Small intestine (tissue), 16 donors: ENCODE data around the gene ALPL. TPM values are rescaled to one million over a fixed set of nuclear protein-coding genes. Genes with fewer than 3 reads are reported as not detected.
"Not testable (repeated sequence)": the region's sequence is repeated elsewhere in the genome, so short reads cannot be mapped to it uniquely, and the experiment has no call there.

Source experiments
- DNase-seq, 2 donors: peaks; one replicate each; pipeline versions ENCODE4 v3.0.0 to v3.0.0-alpha.2; 2013
- FAIRE-seq: peaks from 2 replicates; lab custom pipeline; 2012; peaks lifted over from hg19 to GRCh38; lab: Jason Lieb, UNC
- H3K27ac ChIP-seq, 3 donors: one replicate each; pipeline ENCODE4 v1.5.1; 2013; ENCODE audit warnings: low read length in 2 of 3, mild to moderate bottlenecking in 2 of 3, control low read depth in 1 of 3, inconsistent platforms in 1 of 3, low read depth in 1 of 3, moderate library complexity in 1 of 3
- H3K27me3 ChIP-seq, 3 donors: one replicate each; pipeline ENCODE4 v1.6.1; 2013; ENCODE audit warnings: low read length in 3 of 3, inconsistent platforms in 1 of 3; ENCODE audit not compliant: control insufficient read depth in 3 of 3, insufficient read depth in 3 of 3
- H3K36me3 ChIP-seq, 3 donors: one replicate each; pipeline ENCODE4 v1.6.1; 2013; ENCODE audit warnings: low read length in 3 of 3, inconsistent platforms in 1 of 3, low read depth in 1 of 3, mild to moderate bottlenecking in 1 of 3, moderate library complexity in 1 of 3; ENCODE audit not compliant: control insufficient read depth in 3 of 3, insufficient read depth in 2 of 3
- H3K4me1 ChIP-seq, 3 donors: one replicate each; pipeline ENCODE4 v1.6.1; 2013; ENCODE audit warnings: low read length in 2 of 3, inconsistent platforms in 1 of 3, low read depth in 1 of 3, mild to moderate bottlenecking in 1 of 3, moderate library complexity in 1 of 3; ENCODE audit not compliant: control insufficient read depth in 3 of 3, insufficient read depth in 2 of 3
- H3K4me3 ChIP-seq, 3 donors: one replicate each; pipeline ENCODE4 v1.5.1; 2013; ENCODE audit warnings: low read length in 3 of 3, control low read depth in 1 of 3, inconsistent platforms in 1 of 3, low read depth in 1 of 3, mild to moderate bottlenecking in 1 of 3, moderate library complexity in 1 of 3
- H3K9me3 ChIP-seq, 2 donors: one replicate each; pipeline ENCODE4 v1.6.1; 2013; ENCODE audit warnings: low read depth in 1 of 2, low read length in 1 of 2; ENCODE audit not compliant: control insufficient read depth in 2 of 2, insufficient read depth in 1 of 2
- WGBS, 3 donors: extraction: QIAGEN DNeasy Blood & Tissue Kit; methylation state at CpG; one replicate each; pipeline ENCODE4 v1.1.7; 2013; 5-methylcytosine and 5-hydroxymethylcytosine counted together
- long read RNA-seq, 10 donors: transcript quantifications; one replicate each; lab custom pipeline, GENCODE V29; 2026
- polyA plus RNA-seq, 4 donors: library from polyadenylated mRNA; stranded (reverse) in 3 of 4; unstranded in 1 of 4; fragments of 200-250 nt in 3 of 4; fragments of 120-200 nt in 1 of 4; gene quantifications; one replicate each; pipeline versions ENCODE4 v1.2.1 to v1.2.3, GENCODE V29; 2013
- donor health status: healthy with polysubstance abuse.
- donor health status: control.
- donor health status: control.
- donor health status: Bipolar disorder and iron deficiency.
- donor health status: healthy.

ALPL gene
- polyA plus RNA-seq: 1 to 10 TPM in 3 of 4 donors, under 1 TPM in 1; 0.89 to 3.0 (median 2.0) TPM
- long read RNA-seq, donor 1: 0 reads
- long read RNA-seq, donor 2: 0 reads
- long read RNA-seq, donor 3: 0 reads
- long read RNA-seq, donor 4: 0 reads
- long read RNA-seq, donor 5: 0 reads
- long read RNA-seq, donor 6: 0 reads
- long read RNA-seq, donor 7: 0 reads
- long read RNA-seq, donor 8: 0 reads
- long read RNA-seq, donor 9: 0 reads
- long read RNA-seq, donor 10: 0 reads

DNA sequence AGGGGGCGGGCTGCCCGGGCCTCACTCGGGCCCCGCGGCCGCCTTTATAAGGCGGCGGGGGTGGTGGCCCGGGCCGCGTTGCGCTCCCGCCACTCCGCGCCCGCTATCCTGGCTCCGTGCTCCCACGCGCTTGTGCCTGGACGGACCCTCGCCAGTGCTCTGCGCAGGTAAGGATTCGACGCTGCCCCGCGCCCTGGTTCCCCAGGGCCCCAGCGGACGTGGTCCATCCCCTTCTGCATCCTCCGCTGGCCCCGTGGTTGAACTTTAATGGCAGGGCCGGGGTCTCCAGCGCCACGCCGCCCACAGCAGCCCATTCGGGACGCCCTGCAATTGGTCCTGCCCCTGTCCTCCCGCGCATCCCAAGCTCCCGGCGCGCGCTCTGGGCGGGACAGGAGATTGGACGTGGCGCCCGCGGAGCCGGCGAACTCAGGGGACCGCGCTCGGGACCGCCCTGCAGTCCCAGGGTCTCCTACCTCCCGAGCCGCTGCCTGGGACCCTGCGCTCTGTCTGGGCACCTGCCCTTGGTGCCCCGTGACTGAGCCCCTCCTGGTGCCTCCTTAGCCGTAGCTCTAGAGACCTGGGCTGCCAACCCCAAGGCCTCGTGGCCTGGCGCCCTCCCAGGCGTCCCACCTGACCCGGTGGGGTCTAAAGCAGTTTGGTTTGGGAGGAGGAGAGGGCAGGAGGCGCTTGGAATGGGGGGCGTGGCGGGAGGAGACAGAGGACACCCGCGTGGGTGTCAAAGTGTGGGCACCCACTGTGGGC is at the start of gene ALPL:
TSS of gene ALPL (plus strand) at position 73 of the 762 bp plus-strand sequence. CDS start 44,659 bp downstream, outside the sequence.
- Histone ChIP-seq H3K36me3 (no peaks in the 10 kb centered on the region), H3K9me3 (no peaks in the 10 kb centered on the region), H3K4me1 (peaks cover 0 to 5% (median 0%) of the 10 kb centered on the region in 3 donors), H3K27me3 (peaks cover 7 to 64% (median 11%) of the 10 kb centered on the region in 3 donors), H3K27ac (no peak within 1 kb of the TSS), H3K4me3 (peak within 1 kb of the TSS in 1 of 3 donors; percentile 13)
- DNase-seq (no peak), FAIRE-seq (no peak)
- WGBS, 3 donors: 4 to 12% (median 5%) methylated on average over 50 to 67 of the region's 67 CpGs

DNA sequence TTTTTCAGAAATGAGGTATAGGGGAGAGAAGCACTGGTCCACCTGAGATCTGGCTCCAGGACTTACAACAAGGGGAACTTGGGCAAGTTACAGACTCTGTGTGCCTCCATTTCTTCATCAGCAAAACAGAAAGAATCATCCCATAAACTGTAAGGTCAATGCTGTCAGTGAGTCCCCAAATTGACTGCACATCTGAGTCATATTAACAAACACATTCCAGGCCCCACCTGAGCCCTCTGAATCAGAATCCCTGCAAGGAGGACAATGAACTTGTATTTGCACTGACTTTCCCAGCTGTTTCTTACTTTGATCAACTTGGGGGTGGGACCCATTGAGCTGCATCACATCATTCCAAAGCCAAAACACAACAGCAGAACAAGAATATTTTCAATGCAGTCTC is 44.1 kb upstream of the ALPL start:
- DNase-seq, H3K9me3 ChIP-seq, H3K27ac ChIP-seq, FAIRE-seq, H3K4me3 ChIP-seq, H3K27me3 ChIP-seq, H3K4me1 ChIP-seq, H3K36me3 ChIP-seq: not testable (repeated sequence)

DNA sequence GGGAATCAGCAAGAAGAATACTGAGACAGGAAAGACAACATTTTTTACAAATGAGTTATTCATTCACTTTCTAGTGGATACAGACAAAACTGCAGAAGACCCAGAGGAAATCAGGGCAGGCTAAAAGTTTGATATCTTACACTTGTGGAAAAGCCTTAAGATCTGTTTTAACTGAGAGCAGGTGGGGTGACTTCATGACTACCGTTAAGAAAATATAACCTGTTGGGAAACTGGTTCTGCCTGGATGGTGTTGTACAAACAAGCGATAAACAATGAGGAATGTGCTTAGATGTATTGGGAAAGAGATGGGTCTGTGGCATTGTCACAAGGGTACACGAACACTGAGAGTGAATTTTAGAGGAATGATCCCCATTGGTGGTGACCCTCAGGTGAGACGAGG is 41.3 kb upstream of the ALPL start:
- peaks cover 0 to 15% (median 1%) of the 10 kb centered on the region in 3 donors for H3K36me3 ChIP-seq
- not testable (repeated sequence) for H3K9me3 ChIP-seq, DNase-seq, H3K27ac ChIP-seq, FAIRE-seq, H3K4me3 ChIP-seq, H3K27me3 ChIP-seq, H3K4me1 ChIP-seq
- WGBS, 3 donors: 73 to 84% (median 82%) methylated on average over 4 of the region's 4 CpGs

DNA sequence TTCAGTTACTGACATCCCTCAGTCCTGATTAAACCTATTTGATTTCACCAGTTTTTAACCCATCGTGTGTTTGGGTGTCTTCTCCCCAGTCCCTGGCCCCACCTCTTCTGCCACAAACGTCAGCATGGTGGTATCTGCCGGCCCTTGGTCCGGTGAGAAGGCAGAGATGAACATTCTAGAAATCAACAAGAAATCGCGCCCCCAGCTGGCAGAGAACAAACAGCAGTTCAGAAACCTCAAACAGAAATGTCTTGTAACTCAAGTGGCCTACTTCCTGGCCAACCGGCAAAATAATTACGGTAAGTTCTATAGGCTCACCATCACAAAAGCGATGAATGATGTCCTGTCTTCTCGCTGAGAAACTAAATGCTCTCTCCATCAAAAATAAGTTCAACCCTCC is 40.6 kb upstream of the ALPL start:
- Histone ChIP-seq H3K4me3 (no peak overlapping the region), H3K36me3 (peaks cover 0 to 16% (median 1%) of the 10 kb centered on the region in 3 donors), H3K27me3 (no peaks in the 10 kb centered on the region), H3K9me3 (no peaks in the 10 kb centered on the region), H3K4me1 (no peaks in the 10 kb centered on the region), H3K27ac (no peak overlapping the region)
- FAIRE-seq (no peak), DNase-seq (peak; percentile 9 to 38)
- 41 to 63% (median 58%) methylated on average over 10 of the region's 10 CpGs for WGBS, 3 donors

DNA sequence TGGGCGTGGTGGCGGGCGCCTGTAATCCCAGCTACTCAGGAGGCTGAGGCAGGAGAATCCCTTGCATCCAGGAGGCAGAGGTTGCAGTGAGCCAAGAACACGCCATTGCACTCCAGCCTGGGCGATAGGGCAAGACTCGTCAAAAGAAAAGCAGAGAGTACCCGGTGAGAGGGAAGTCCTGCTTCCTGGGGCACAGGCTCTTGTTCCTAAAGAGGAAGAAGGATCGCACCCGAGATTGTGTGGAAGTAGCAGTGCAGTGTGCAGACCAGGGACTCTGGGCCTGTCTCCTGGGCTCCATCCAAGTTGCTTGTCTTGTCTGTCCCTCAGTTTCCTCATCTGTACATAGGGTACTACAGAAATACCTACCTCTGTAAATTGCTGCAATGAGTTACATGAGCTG is 39.6 kb upstream of the ALPL start:
- no peaks in the 10 kb centered on the region for H3K4me1 ChIP-seq
- no peak overlapping the region for H3K4me3 ChIP-seq
- DNase-seq (no peak), FAIRE-seq (no peak)
- no peaks in the 10 kb centered on the region for H3K27me3 ChIP-seq
- WGBS, 3 donors: 88 to 94% (median 91%) methylated on average over 9 of the region's 9 CpGs
- no peak overlapping the region for H3K27ac ChIP-seq
- no peaks in the 10 kb centered on the region for H3K9me3 ChIP-seq
- H3K36me3 ChIP-seq: peaks cover 0 to 16% (median 1%) of the 10 kb centered on the region in 3 donors

DNA sequence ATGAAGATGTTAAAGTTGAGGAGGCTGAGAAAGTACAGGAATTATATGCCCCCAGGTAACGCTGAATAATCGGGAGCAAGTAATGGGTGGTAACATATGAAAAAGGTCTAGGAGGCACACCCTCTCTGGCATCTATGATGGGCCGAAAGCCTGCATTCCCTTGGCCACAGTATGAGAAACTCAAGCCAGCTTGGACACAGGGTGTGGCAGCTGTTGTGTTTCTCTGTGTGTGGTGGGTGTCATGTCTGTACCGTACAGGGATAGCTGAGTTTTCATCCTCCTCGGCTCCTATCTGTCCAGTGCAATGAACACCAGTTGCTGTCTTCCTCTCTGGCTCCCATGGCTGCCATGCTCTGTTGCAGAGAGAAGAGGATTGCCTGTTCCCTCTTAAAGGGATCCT is 36.4 kb upstream of the ALPL start:
- no peaks in the 10 kb centered on the region for H3K9me3 ChIP-seq
- WGBS, 3 donors: 84 to 90% (median 87%) methylated on average over 5 of the region's 5 CpGs
- H3K4me3 ChIP-seq: no peak overlapping the region
- H3K36me3 ChIP-seq: peaks cover 0 to 16% (median 1%) of the 10 kb centered on the region in 3 donors
- H3K27ac ChIP-seq: no peak overlapping the region
- DNase-seq (no peak), FAIRE-seq (no peak)
- no peaks in the 10 kb centered on the region for H3K27me3 ChIP-seq
- no peaks in the 10 kb centered on the region for H3K4me1 ChIP-seq

DNA sequence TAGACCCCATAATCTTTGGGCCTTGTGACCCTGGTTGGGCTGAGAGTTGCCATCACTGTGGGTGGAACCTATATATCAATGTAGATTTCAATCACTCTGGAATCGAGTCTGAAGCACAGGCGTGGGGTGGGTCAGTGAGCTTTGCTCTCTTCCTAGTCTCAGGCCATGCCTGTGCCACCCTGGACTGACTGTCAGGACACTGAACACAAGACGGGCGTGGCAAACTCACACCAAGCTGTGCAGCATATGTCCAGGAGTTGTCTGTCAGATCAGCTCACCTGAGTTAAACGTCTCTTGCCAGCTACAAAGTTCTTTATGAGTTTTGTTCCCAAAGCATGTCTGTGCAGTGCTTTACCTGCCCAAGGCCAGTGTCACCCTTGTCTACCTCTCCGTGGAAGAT is 30.9 kb upstream of the ALPL start:
- DNase-seq (peak in 1 of 2 donors; percentile 68), FAIRE-seq (no peak)
- no peaks in the 10 kb centered on the region for H3K9me3 ChIP-seq
- H3K27me3 ChIP-seq: no peaks in the 10 kb centered on the region
- no peak overlapping the region for H3K27ac ChIP-seq
- H3K4me3 ChIP-seq: no peak overlapping the region
- no peaks in the 10 kb centered on the region for H3K4me1 ChIP-seq
- 61 to 78% (median 66%) methylated on average over 6 of the region's 6 CpGs for WGBS, 3 donors
- peaks cover 0 to 8% (median 0%) of the 10 kb centered on the region in 3 donors for H3K36me3 ChIP-seq

DNA sequence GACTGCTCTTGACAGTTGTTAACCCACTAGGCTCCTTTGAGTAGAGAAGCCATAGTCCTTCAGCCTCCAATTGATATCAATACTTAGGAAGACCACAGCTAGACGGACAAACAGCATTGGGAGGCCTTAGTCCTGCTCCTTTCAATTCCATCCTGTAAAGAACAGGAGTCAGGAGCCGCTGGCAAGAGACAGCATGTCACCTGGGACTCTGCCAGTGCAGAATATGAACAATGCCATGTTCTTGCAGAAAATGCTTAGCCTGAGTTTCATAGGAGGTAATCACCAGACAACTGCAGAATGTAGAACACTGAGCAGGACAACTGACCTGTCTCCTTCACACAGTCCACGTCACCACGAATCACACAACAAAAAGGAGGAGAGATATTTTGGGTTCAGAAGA is 25.3 kb upstream of the ALPL start:
- H3K9me3 ChIP-seq, H3K4me1 ChIP-seq, H3K27ac ChIP-seq, H3K4me3 ChIP-seq, H3K27me3 ChIP-seq, FAIRE-seq, DNase-seq, H3K36me3 ChIP-seq: not testable (repeated sequence)
- 92 to 93% (median 93%) methylated on average over 3 to 4 of the region's 4 CpGs for WGBS, 3 donors
